K562 treated with DMSO at 1 percent for 24 hours (cell line): ENCODE data around the gene CD163L1. TPM values are rescaled to one million over a fixed set of nuclear protein-coding genes. Genes with fewer than 3 reads are reported as not detected.

Source experiments
- total RNA-seq: library from RNA; unstranded; fragments of 300-600 nt; gene quantifications from 2 replicates; pipeline ENCODE4 v1.2.3, GENCODE V29; 2022; ENCODE audit warnings: low read depth; ENCODE audit not compliant: insufficient read depth

Gene CD163L1
- total RNA-seq, result 0.79 and 3.8 TPM in 2 replicates

GRCh38 chr12:7444076-7444475, at the start of gene CD163L1:
TSS of gene CD163L1 (minus strand) at chr12:7444153. CDS start at chr12:7444127, 26 bp downstream.

Other genes starting within 250 kb of the CD163L1 start
- not detected in 2 replicates for gene ACSM4, start 140.1 kb downstream of the CD163L1 start, total RNA-seq
- not detected in 2 replicates for gene CD163, start 59.6 kb upstream of the CD163L1 start, total RNA-seq
- not detected in 2 replicates for gene APOBEC1, start 221.8 kb upstream of the CD163L1 start, total RNA-seq